ENCODE results near the gene MORN1.
A peak's percentile ranks its signal among the peaks of the same experiment; 100 is the strongest.

Gene MORN1

GRCh38 chr1:2290171-2290578 lies 101.2 kb downstream of the MORN1 start:
- no peak for DNase-seq (ENCODE audit: low read depth)

GRCh38 chr1:2289607-2290006 lies 101.7 kb downstream of the MORN1 start:
- DNase-seq (ENCODE audit: low read depth) = no peak

- DNase-seq (ENCODE audit: low read depth) = no peak
These were observed 102.4 kb downstream of the MORN1 start for GRCh38 chr1:2288816-2289536.

GRCh38 chr1:2288311-2288710 lies 103.0 kb downstream of the MORN1 start:
- DNase-seq (ENCODE audit: low read depth) = no peak

GRCh38 chr1:2287649-2288048 lies 103.7 kb downstream of the MORN1 start:
- no peak for DNase-seq (ENCODE audit: low read depth)

- no peak for DNase-seq (ENCODE audit: low read depth)
These were observed 104.4 kb downstream of the MORN1 start for GRCh38 chr1:2286923-2287322.

GRCh38 chr1:2284932-2285331 lies 106.4 kb downstream of the MORN1 start:
- DNase-seq (ENCODE audit: low read depth) = no peak

GRCh38 chr1:2283991-2284895 lies 107.1 kb downstream of the MORN1 start:
- no peak for DNase-seq (ENCODE audit: low read depth)

- no peak for DNase-seq (ENCODE audit: low read depth)
These were observed 107.9 kb downstream of the MORN1 start for GRCh38 chr1:2283371-2283990.

- DNase-seq (ENCODE audit: low read depth) = no peak
These were observed 108.6 kb downstream of the MORN1 start for GRCh38 chr1:2282556-2283270.

GRCh38 chr1:2279817-2280216 lies 111.5 kb downstream of the MORN1 start:
- no peak for DNase-seq (ENCODE audit: low read depth)

GRCh38 chr1:2279210-2279639 lies 112.1 kb downstream of the MORN1 start:
- peak; percentile 87 for DNase-seq (ENCODE audit: low read depth)

GRCh38 chr1:2278591-2279209 lies 112.7 kb downstream of the MORN1 start:
- DNase-seq (ENCODE audit: low read depth) = no peak

- DNase-seq (ENCODE audit: low read depth) = no peak
These were observed 113.4 kb downstream of the MORN1 start for GRCh38 chr1:2277741-2278488.

GRCh38 chr1:2276803-2277580 lies 114.4 kb downstream of the MORN1 start:
- no peak for DNase-seq (ENCODE audit: low read depth)

GRCh38 chr1:2275796-2276536 lies 115.4 kb downstream of the MORN1 start:
- DNase-seq (ENCODE audit: low read depth) = no peak

- no peak for DNase-seq (ENCODE audit: low read depth)
These were observed 116.4 kb downstream of the MORN1 start for GRCh38 chr1:2274929-2275475.

- no peak for DNase-seq (ENCODE audit: low read depth)
These were observed 117.0 kb downstream of the MORN1 start for GRCh38 chr1:2274231-2274928.
